Measurements from ENCODE around the gene MYO9A. TPM values are rescaled to one million over a fixed set of nuclear protein-coding genes. Genes with fewer than 3 reads are reported as not detected.

The MYO9A gene
- total RNA-seq, 4 donors from 2014 or later: 50.8 to 68.3 (median 59.5) TPM

DNA sequence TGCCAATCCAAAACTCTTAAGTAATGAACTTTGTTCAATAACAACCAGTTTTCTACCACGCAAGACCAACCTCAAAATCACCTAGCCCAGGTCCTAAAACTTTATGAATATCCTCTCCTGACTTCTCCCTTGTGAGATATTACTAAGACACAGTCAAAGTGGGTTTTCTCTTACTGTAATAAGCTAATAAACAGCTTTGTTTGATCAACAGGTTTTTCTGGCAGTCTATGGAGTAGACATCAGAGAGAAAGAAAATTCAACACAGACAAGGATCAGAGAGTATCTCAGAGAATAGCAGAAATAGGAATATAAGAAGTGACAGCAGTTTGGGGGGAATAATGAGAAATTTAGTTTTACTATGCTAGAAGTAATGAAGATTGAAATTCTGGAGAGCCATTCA lies 228.0 kb downstream of the MYO9A start:
- intact Hi-C loops (cut with DNase I; ENCODE audit: low total_unique reads): loop anchor here (10.0 kb wide), 1 partner anchor 655 kb away; no protein-coding TSS in a partner anchor
- DNase-seq (ENCODE audit: low spot score in 2 of 2): no peak
- TF ChIP-seq CTCF (IDR thresholded peaks at IDR 0.05) (no peak), POLR2A (IDR thresholded peaks at IDR 0.05) (no peak)
- H3K4me3 ChIP-seq (ENCODE audit: low read depth, poor library complexity, severe bottlenecking): no peak overlapping the region
- 97 to 100% methylated on average over 1 of the region's 1 CpG for WGBS, 2 donors

DNA sequence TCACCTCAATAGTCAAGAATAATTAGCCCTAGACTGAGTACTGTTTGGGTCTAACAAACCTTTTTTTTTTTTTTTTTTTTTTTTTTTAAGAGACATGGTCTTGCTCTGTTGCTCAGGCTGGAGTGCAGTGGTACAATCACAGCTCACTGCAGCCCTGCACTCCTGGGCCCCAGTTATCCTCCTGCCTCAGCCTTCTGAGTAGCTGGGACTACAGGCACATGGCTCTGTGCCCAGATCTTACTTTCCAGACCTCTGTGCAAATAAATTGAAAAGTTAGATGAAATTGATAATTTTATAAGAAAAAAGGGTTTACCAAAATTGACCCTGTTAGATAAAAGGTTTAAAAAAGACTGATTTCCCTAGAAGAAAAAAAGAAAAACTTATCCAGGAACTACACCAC lies 228.6 kb downstream of the MYO9A start:
- intact Hi-C loops (cut with DNase I; ENCODE audit: low total_unique reads): loop anchor here (10.0 kb wide), 1 partner anchor 655 kb away; no protein-coding TSS in a partner anchor
- TF ChIP-seq CTCF (IDR thresholded peaks at IDR 0.05): no peak
- no peak for TF ChIP-seq POLR2A (IDR thresholded peaks at IDR 0.05)
- no peak overlapping the region for H3K4me3 ChIP-seq (ENCODE audit: low read depth, poor library complexity, severe bottlenecking)
- no peak for DNase-seq (ENCODE audit: low spot score in 2 of 2)

DNA sequence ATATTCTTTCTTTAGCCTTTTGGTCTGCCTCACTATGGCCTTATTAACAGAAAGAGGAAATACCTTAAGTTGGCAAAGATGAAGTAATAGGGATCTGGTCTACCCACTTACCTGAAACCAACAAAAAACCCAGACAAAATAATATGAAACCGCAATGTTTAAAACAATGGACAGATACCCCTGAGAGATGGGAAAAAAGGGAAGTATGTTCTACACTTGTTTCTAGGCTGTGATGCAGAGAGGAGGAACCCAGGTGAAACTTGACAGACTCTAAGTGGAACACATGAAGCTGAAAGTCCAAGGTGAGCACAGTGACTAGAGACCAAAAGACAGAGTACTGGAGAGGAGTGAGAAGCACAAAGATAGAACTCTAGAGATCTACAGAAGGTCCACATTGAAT lies 229.2 kb downstream of the MYO9A start:
- intact Hi-C loops (cut with DNase I; ENCODE audit: low total_unique reads): loop anchor here (10.0 kb wide), 1 partner anchor 656 kb away; no protein-coding TSS in a partner anchor
- TF ChIP-seq POLR2A (IDR thresholded peaks at IDR 0.05) (no peak), CTCF (IDR thresholded peaks at IDR 0.05) (no peak)
- no peak overlapping the region for H3K4me3 ChIP-seq (ENCODE audit: low read depth, poor library complexity, severe bottlenecking)
- WGBS, 2 donors: 94 to 96% methylated on average over 1 of the region's 1 CpG
- no peak for DNase-seq (ENCODE audit: low spot score in 2 of 2)

GRCh38 chr15:71885390-71885789 lies 232.6 kb downstream of the MYO9A start:
- WGBS, 2 donors: 94 to 95% methylated on average over 6 of the region's 6 CpGs
- intact Hi-C loops (cut with DNase I; ENCODE audit: low total_unique reads): loop anchor here (10.0 kb wide), 1 partner anchor 659 kb away; no protein-coding TSS in a partner anchor
- no peak for DNase-seq (ENCODE audit: low spot score in 2 of 2)
- TF ChIP-seq CTCF (IDR thresholded peaks at IDR 0.05): no peak
- no peak for TF ChIP-seq POLR2A (IDR thresholded peaks at IDR 0.05)
- no peak overlapping the region for H3K4me3 ChIP-seq (ENCODE audit: low read depth, poor library complexity, severe bottlenecking)

GRCh38 chr15:71883447-71883846 lies 234.5 kb downstream of the MYO9A start:
- no peak overlapping the region for H3K4me3 ChIP-seq (ENCODE audit: low read depth, poor library complexity, severe bottlenecking)
- intact Hi-C loops (cut with DNase I; ENCODE audit: low total_unique reads): loop anchor here (10.0 kb wide), 1 partner anchor 661 kb away; no protein-coding TSS in a partner anchor
- no peak for TF ChIP-seq POLR2A (IDR thresholded peaks at IDR 0.05)
- TF ChIP-seq CTCF (IDR thresholded peaks at IDR 0.05): no peak
- WGBS, 2 donors: 95 to 97% methylated on average over 1 of the region's 1 CpG
- no peak for DNase-seq (ENCODE audit: low spot score in 2 of 2)

- WGBS, 2 donors: 93 to 94% methylated on average over 6 of the region's 6 CpGs
- intact Hi-C loops (cut with DNase I; ENCODE audit: low total_unique reads): loop anchor here (10.0 kb wide), 1 partner anchor 665 kb away; no protein-coding TSS in a partner anchor
- no peak for TF ChIP-seq CTCF (IDR thresholded peaks at IDR 0.05)
- TF ChIP-seq POLR2A (IDR thresholded peaks at IDR 0.05): no peak
- no peak for DNase-seq (ENCODE audit: low spot score in 2 of 2)
- H3K4me3 ChIP-seq (ENCODE audit: low read depth, poor library complexity, severe bottlenecking): no peak overlapping the region
Observed at GRCh38 chr15:71880276-71880675, 237.7 kb downstream of the MYO9A start.
